ENCODE measurements around the gene C1QTNF7. TPM values are rescaled to one million over a fixed set of nuclear protein-coding genes. Genes with fewer than 3 reads are reported as not detected.

Gene C1QTNF7
- total RNA-seq, 2 experiments from 2014 or later = not detected

DNA sequence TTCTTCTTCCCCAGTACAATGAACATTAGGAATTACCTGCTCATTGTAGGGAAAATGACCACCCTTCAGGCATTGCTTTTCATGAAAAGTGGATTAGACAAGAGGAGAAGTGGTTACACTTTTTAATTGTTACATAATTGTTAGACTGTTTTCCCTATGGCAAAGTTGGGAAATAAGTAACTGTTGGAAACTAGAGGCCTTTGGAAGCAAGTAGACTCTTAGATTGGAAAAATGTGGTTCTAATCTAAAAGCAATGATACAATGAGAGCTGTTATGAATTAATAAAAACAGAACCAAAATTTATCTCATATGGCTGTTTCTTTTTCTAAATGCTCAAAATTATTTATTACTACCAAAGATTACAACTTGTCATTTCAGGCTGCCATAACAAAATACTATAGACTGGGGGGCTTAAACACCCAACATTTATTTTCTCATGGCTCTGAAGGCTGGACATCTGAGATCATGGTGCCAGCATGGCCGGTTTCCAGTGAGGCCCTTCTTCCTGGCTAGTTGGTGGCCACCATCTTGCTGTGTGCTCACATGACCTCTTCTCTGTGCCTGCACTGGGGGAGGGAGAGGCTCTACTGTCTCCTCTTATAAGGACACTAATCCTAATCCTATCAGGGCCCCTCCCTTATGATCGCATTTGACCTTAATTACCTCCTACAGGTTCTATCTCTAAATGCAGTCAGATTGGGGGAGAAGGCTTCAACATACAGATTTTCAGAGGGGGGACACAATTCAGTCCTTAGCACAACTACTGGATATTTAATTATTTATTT is 54.3 kb downstream of the C1QTNF7 start:
- BruUV-seq (replicated peaks) = no TSS peak

GRCh38 chr4:15482842-15483241 is 55.0 kb downstream of the C1QTNF7 start:
- Histone ChIP-seq H4K20me1 (ENCODE audit: insufficient read depth, low read length) (no peaks in the 10 kb centered on the region), H3K9me3 (ENCODE audit: low read length) (no peaks in the 10 kb centered on the region), H3K4me3 (ENCODE audit: low read depth, low read length, poor library complexity, severe bottlenecking) (no peak overlapping the region), H3K4me2 (ENCODE audit: low read length) (no peak overlapping the region), H3K4me1 (ENCODE audit: insufficient read depth, low read length, poor library complexity, severe bottlenecking) (no peaks in the 10 kb centered on the region), H3K27ac (ENCODE audit: low read depth, low read length, poor library complexity, severe bottlenecking) (no peak overlapping the region), H3K9me2 (ENCODE audit: insufficient read depth, low read length) (no peaks in the 10 kb centered on the region), H3K36me3 (ENCODE audit: insufficient read depth, low read length) (no peaks in the 10 kb centered on the region), H2AFZ (ENCODE audit: low read length) (no peak overlapping the region), H3K79me2 (ENCODE audit: insufficient read depth, low read depth, low read length) (no peaks in the 10 kb centered on the region)
- intact Hi-C loops (cut with micrococcal nuclease; ENCODE audit: unreplicated experiment) = no loop called here
- CTCF ChIA-PET (ENCODE audit: unreplicated experiment) = no interaction called here
- POLR2A ChIA-PET = no interaction called here
- DNase-seq (ENCODE audit: low spot score) = no peak
- BruUV-seq (replicated peaks) = no TSS peak
- no peak for TF ChIP-seq EZH2phosphoT487 (IDR thresholded peaks at IDR 0.05; ENCODE audit: borderline replicate concordance, low read depth, low read length)
- TF ChIP-seq, protein P1, sequence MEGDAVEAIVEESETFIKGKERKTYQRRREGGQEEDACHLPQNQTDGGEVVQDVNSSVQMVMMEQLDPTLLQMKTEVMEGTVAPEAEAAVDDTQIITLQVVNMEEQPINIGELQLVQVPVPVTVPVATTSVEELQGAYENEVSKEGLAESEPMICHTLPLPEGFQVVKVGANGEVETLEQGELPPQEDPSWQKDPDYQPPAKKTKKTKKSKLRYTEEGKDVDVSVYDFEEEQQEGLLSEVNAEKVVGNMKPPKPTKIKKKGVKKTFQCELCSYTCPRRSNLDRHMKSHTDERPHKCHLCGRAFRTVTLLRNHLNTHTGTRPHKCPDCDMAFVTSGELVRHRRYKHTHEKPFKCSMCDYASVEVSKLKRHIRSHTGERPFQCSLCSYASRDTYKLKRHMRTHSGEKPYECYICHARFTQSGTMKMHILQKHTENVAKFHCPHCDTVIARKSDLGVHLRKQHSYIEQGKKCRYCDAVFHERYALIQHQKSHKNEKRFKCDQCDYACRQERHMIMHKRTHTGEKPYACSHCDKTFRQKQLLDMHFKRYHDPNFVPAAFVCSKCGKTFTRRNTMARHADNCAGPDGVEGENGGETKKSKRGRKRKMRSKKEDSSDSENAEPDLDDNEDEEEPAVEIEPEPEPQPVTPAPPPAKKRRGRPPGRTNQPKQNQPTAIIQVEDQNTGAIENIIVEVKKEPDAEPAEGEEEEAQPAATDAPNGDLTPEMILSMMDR (conservative IDR thresholded peaks at IDR 0.05; ENCODE audit: low read length) = no peak

More for the DNA sequence above, 54.3 kb downstream of the C1QTNF7 start:
- POLR2A ChIA-PET = no interaction called here
- Histone ChIP-seq H3K4me1 (ENCODE audit: insufficient read depth, low read length, poor library complexity, severe bottlenecking) (no peaks in the 10 kb centered on the region), H3K9me2 (ENCODE audit: insufficient read depth, low read length) (no peaks in the 10 kb centered on the region), H3K9me3 (ENCODE audit: low read length) (no peaks in the 10 kb centered on the region), H2AFZ (ENCODE audit: low read length) (no peak overlapping the region), H3K27ac (ENCODE audit: low read depth, low read length, poor library complexity, severe bottlenecking) (no peak overlapping the region), H3K36me3 (ENCODE audit: insufficient read depth, low read length) (no peaks in the 10 kb centered on the region), H3K4me2 (ENCODE audit: low read length) (no peak overlapping the region), H4K20me1 (ENCODE audit: insufficient read depth, low read length) (no peaks in the 10 kb centered on the region), H3K4me3 (ENCODE audit: low read depth, low read length, poor library complexity, severe bottlenecking) (no peak overlapping the region), H3K79me2 (ENCODE audit: insufficient read depth, low read depth, low read length) (no peaks in the 10 kb centered on the region)
- intact Hi-C loops (cut with micrococcal nuclease; ENCODE audit: unreplicated experiment) = no loop called here
- CTCF ChIA-PET (ENCODE audit: unreplicated experiment) = no interaction called here
- no peak for DNase-seq (ENCODE audit: low spot score)
- TF ChIP-seq EZH2phosphoT487 (IDR thresholded peaks at IDR 0.05; ENCODE audit: borderline replicate concordance, low read depth, low read length) = no peak
- TF ChIP-seq, protein P1 (conservative IDR thresholded peaks at IDR 0.05; ENCODE audit: low read length) = no peak

DNA sequence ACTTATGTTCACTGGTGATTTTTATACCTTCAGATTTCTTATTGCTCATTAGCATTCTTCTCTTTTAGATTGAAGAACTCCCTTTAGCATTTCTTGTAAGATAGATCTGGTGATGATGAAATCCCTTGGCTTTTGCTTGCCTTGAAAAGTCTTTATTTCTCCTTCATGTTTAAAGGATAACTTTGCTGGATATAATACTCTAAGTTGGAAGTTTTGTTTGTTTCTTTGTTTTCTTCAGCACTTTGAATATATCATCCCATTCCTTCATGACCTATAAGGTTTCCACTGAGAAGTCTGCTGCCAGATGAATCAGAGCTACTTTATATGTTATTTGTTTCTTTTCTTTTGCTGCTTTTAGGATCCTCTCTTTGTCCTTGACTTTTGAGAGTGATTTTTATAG is 60.3 kb downstream of the C1QTNF7 start:
- DNase-seq (ENCODE audit: low spot score) = no peak
- Histone ChIP-seq H3K79me2 (ENCODE audit: insufficient read depth, low read depth, low read length) (no peaks in the 10 kb centered on the region), H3K4me2 (ENCODE audit: low read length) (no peak overlapping the region), H3K4me3 (ENCODE audit: low read depth, low read length, poor library complexity, severe bottlenecking) (no peak overlapping the region), H3K27ac (ENCODE audit: low read depth, low read length, poor library complexity, severe bottlenecking) (no peak overlapping the region), H3K4me1 (ENCODE audit: insufficient read depth, low read length, poor library complexity, severe bottlenecking) (no peaks in the 10 kb centered on the region), H3K9me2 (ENCODE audit: insufficient read depth, low read length) (no peaks in the 10 kb centered on the region), H4K20me1 (ENCODE audit: insufficient read depth, low read length) (no peaks in the 10 kb centered on the region), H3K9me3 (ENCODE audit: low read length) (no peaks in the 10 kb centered on the region), H3K36me3 (ENCODE audit: insufficient read depth, low read length) (no peaks in the 10 kb centered on the region), H2AFZ (ENCODE audit: low read length) (no peak overlapping the region)
- TF ChIP-seq, protein P1 (conservative IDR thresholded peaks at IDR 0.05; ENCODE audit: low read length) = no peak
- no peak for TF ChIP-seq EZH2phosphoT487 (IDR thresholded peaks at IDR 0.05; ENCODE audit: borderline replicate concordance, low read depth, low read length)
- BruUV-seq (replicated peaks) = no TSS peak
- ChIA-PET CTCF (ENCODE audit: unreplicated experiment) (no interaction called here), POLR2A (interaction anchor here (1.1 kb wide), 1 partner anchor 15 kb away, joined by 4 read pairs; no protein-coding TSS in a partner anchor)
- intact Hi-C loops (cut with micrococcal nuclease; ENCODE audit: unreplicated experiment) = no loop called here
